HepG2 (cell line): Measurements from ENCODE around the gene IDNK. TPM values are rescaled to one million over a fixed set of nuclear protein-coding genes. Genes with fewer than 3 reads are reported as not detected.

ENCODE experiments used
- AGO2 ChIP-seq: fragments of 200-400 bp; formaldehyde crosslinking; optimal IDR thresholded peaks from 2 replicates; pipeline ENCODE3; 2017; ENCODE audit warnings: mild to moderate bottlenecking, low read depth, low read length, moderate library complexity
- CCAR2 ChIP-seq: fragments of 200-400 bp; formaldehyde crosslinking; optimal IDR thresholded peaks from 2 replicates; pipeline ENCODE3; 2018; ENCODE audit warnings: low read depth, mild to moderate bottlenecking, low read length, moderate library complexity
- DDIT3 ChIP-seq: sonication (generic); formaldehyde crosslinking; IDR thresholded peaks from 2 replicates; pipeline ENCODE4 v1.4.0; 2020; ENCODE audit warnings: mild to moderate bottlenecking, missing genetic modification reagents
- EP300 ChIP-seq, 3 experiments: sonication (generic) in 1 of 3; formaldehyde crosslinking in 1 of 3; IDR thresholded peaks; 2 replicates each; pipeline versions ENCODE4 v1.5.1 to v1.6.1; 2011 to 2020; ENCODE audit warnings: low read depth in 2 of 3, low read length in 2 of 3, borderline replicate concordance in 1 of 3, improper control_type of control experiment in 1 of 3, mild to moderate bottlenecking in 1 of 3, missing genetic modification reagents in 1 of 3, moderate library complexity in 1 of 3
- ETV6 ChIP-seq: sonication (generic); formaldehyde crosslinking; conservative IDR thresholded peaks from 2 replicates; pipeline ENCODE4 v1.4.0; 2020; ENCODE audit warnings: missing genetic modification reagents
- ISL2 ChIP-seq: sonication (generic); formaldehyde crosslinking; IDR thresholded peaks from 2 replicates; pipeline ENCODE4 v1.5.0; 2020; ENCODE audit warnings: missing genetic modification reagents
- KDM4B ChIP-seq: sonication (generic); formaldehyde crosslinking; IDR thresholded peaks from 2 replicates; pipeline ENCODE4 v1.4.0; 2020; ENCODE audit warnings: missing genetic modification reagents
- PRPF4 ChIP-seq: fragments of 200-400 bp; formaldehyde crosslinking; IDR thresholded peaks from 2 replicates; pipeline ENCODE4 v1.6.1; 2016; ENCODE audit warnings: low read length, low read depth; ENCODE audit not compliant: poor library complexity, severe bottlenecking
- RFX3 ChIP-seq: IDR thresholded peaks from 2 replicates; pipeline ENCODE4 v1.6.1; 2016; ENCODE audit warnings: missing biosample characterization, missing genetic modification reagents
- RFXANK ChIP-seq: IDR thresholded peaks from 2 replicates; pipeline ENCODE4 v1.6.1; 2016
- SOX6 ChIP-seq, 2 experiments: fragments of 450-650 bp in 1 of 2; sonication (generic) in 1 of 2; formaldehyde crosslinking in 1 of 2; IDR thresholded peaks; 2 replicates each; pipeline versions ENCODE4 v1.4.0 to v1.6.1; 2017 to 2020; ENCODE audit warnings: antibody characterized with exemption in 1 of 2, mild to moderate bottlenecking in 1 of 2, missing genetic modification reagents in 1 of 2
- SRSF4 ChIP-seq: fragments of 200-400 bp; formaldehyde crosslinking; IDR thresholded peaks from one replicate; pipeline ENCODE4 v1.6.1; 2018; ENCODE audit warnings: mild to moderate bottlenecking, low read depth, low read length, moderate library complexity; ENCODE audit not compliant: poor library complexity, severe bottlenecking
- SYNCRIP ChIP-seq: fragments of 200-400 bp; formaldehyde crosslinking; IDR thresholded peaks from 2 replicates; pipeline ENCODE4 v1.6.1; 2018; ENCODE audit warnings: mild to moderate bottlenecking, low read depth, low read length; ENCODE audit not compliant: insufficient read depth
- ZMAT3 ChIP-seq: sonication (generic); formaldehyde crosslinking; conservative IDR thresholded peaks from 2 replicates; pipeline ENCODE4 v1.7.0; 2021; ENCODE audit warnings: missing genetic modification reagents
- ZNF138 ChIP-seq: sonication (generic); formaldehyde crosslinking; IDR thresholded peaks from 2 replicates; pipeline ENCODE4 v1.5.0; 2020; ENCODE audit warnings: mild to moderate bottlenecking, low read depth, missing genetic modification reagents
- ZNF180 ChIP-seq: sonication (generic); formaldehyde crosslinking; IDR thresholded peaks from 2 replicates; pipeline ENCODE4 v1.4.0; 2020; ENCODE audit warnings: low read depth, missing genetic modification reagents, borderline replicate concordance
- ZNF225 ChIP-seq: sonication (generic); formaldehyde crosslinking; IDR thresholded peaks from 2 replicates; pipeline ENCODE4 v1.4.0; 2020; ENCODE audit warnings: mild to moderate bottlenecking, missing genetic modification reagents
- ZNF605 ChIP-seq: sonication (generic); formaldehyde crosslinking; IDR thresholded peaks from 2 replicates; pipeline ENCODE4 v1.8.0; 2022; ENCODE audit warnings: mild to moderate bottlenecking, missing genetic modification reagents
- ZNF749 ChIP-seq: sonication (generic); formaldehyde crosslinking; IDR thresholded peaks from 2 replicates; pipeline ENCODE4 v1.8.0; 2022; ENCODE audit warnings: mild to moderate bottlenecking, missing genetic modification reagents, moderate library complexity, borderline replicate concordance
- ZNF841 ChIP-seq: sonication (generic); formaldehyde crosslinking; IDR thresholded peaks from 2 replicates; pipeline ENCODE4 v1.8.1; 2023; ENCODE audit warnings: missing genetic modification reagents, borderline replicate concordance
- ZSCAN20 ChIP-seq: sonication (generic); formaldehyde crosslinking; IDR thresholded peaks from 2 replicates; pipeline ENCODE4 v1.4.0; 2020; ENCODE audit warnings: missing genetic modification reagents, mild to moderate bottlenecking, borderline replicate concordance
- ZSCAN21 ChIP-seq: sonication (generic); formaldehyde crosslinking; IDR thresholded peaks from 2 replicates; pipeline ENCODE4 v1.8.0; 2022; ENCODE audit warnings: mild to moderate bottlenecking, missing genetic modification reagents, moderate library complexity, borderline replicate concordance
- ZSCAN22 ChIP-seq: sonication (generic); formaldehyde crosslinking; IDR thresholded peaks from 2 replicates; pipeline ENCODE4 v1.4.0; 2020; ENCODE audit warnings: mild to moderate bottlenecking, missing genetic modification reagents
- polyA plus RNA-seq, 8 experiments: library from polyadenylated mRNA; depleted of rRNA in 3 of 8; stranded (reverse) in 7 of 8; unstranded in 1 of 8; fragments of >200 nt; fragmentation: Illumina TruSeq in 4 of 8; extraction: Trizol in 4 of 8; gene quantifications; 2 replicates each; pipeline versions ENCODE4 v1.2.1 to v1.2.3, GENCODE V29; 2011 to 2016; ENCODE audit warnings: low read depth in 4 of 8, missing spikeins in 1 of 8, mixed read lengths in 1 of 8; ENCODE audit not compliant: insufficient read depth in 1 of 8
- total RNA-seq, 5 experiments: library from RNA; depleted of rRNA; stranded (reverse); fragments of >200 nt; fragmentation: Illumina TruSeq; extraction: Trizol; gene quantifications; 2 replicates each; pipeline ENCODE4 v1.2.3, GENCODE V29; 2016; ENCODE audit warnings: low read depth in 1 of 5
- TF ChIP-seq, protein P1 (sequence below): sonication (generic); formaldehyde crosslinking; IDR thresholded peaks from 2 replicates; pipeline ENCODE4 v1.8.0; 2023; ENCODE audit warnings: mild to moderate bottlenecking, missing genetic modification reagents
- TF ChIP-seq, protein P2 (sequence below): sonication (generic); formaldehyde crosslinking; IDR thresholded peaks from 2 replicates; pipeline ENCODE4 v1.8.0; 2022; ENCODE audit warnings: mild to moderate bottlenecking, missing genetic modification reagents; ENCODE audit not compliant: insufficient replicate concordance

IDNK gene
- total and polyA plus RNA-seq, 2 of the 13 experiments (the other 11 are each of a cell fraction or from before 2014, with no cell fraction given), result 3.1 to 4.8 TPM

- TF ChIP-seq, protein P1, sequence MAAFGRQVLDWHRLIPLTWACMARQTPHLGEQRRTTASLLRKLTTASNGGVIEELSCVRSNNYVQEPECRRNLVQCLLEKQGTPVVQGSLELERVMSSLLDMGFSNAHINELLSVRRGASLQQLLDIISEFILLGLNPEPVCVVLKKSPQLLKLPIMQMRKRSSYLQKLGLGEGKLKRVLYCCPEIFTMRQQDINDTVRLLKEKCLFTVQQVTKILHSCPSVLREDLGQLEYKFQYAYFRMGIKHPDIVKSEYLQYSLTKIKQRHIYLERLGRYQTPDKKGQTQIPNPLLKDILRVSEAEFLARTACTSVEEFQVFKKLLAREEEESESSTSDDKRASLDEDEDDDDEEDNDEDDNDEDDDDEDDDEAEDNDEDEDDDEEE (CRISPR knock-in tag), result no peak
- TF ChIP-seq EP300 (IDR thresholded peaks at IDR 0.05; ENCODE audit: low read depth in 2 of 2, low read length in 2 of 2), result peak; percentile 66 to 83
- peak; percentile 60 for TF ChIP-seq EP300 (CRISPR knock-in tag; IDR thresholded peaks at IDR 0.05; ENCODE audit: borderline replicate concordance)
- TF ChIP-seq ISL2, result peak; percentile 46; the same call in 1 of the 2 replicates
- no peak for TF ChIP-seq ZNF841 (CRISPR knock-in tag)
- TF ChIP-seq ZSCAN20 (CRISPR knock-in tag), result no peak
- no peak for TF ChIP-seq PRPF4
- TF ChIP-seq ZSCAN21 (CRISPR knock-in tag), result peak; percentile 85
- no peak for TF ChIP-seq ZNF180 (CRISPR knock-in tag)
- TF ChIP-seq KDM4B, result no peak
- TF ChIP-seq SYNCRIP, result no peak
- TF ChIP-seq AGO2, result no peak
- TF ChIP-seq DDIT3 (CRISPR knock-in tag), result no peak
- TF ChIP-seq ZSCAN22 (CRISPR knock-in tag), result no peak
- TF ChIP-seq ZNF138 (CRISPR knock-in tag), result no peak
- TF ChIP-seq ZNF605 (CRISPR knock-in tag), result no peak
- TF ChIP-seq ZNF225, result no peak
- TF ChIP-seq, protein P2, sequence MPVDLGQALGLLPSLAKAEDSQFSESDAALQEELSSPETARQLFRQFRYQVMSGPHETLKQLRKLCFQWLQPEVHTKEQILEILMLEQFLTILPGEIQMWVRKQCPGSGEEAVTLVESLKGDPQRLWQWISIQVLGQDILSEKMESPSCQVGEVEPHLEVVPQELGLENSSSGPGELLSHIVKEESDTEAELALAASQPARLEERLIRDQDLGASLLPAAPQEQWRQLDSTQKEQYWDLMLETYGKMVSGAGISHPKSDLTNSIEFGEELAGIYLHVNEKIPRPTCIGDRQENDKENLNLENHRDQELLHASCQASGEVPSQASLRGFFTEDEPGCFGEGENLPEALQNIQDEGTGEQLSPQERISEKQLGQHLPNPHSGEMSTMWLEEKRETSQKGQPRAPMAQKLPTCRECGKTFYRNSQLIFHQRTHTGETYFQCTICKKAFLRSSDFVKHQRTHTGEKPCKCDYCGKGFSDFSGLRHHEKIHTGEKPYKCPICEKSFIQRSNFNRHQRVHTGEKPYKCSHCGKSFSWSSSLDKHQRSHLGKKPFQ (CRISPR knock-in tag), result no peak
- no peak for TF ChIP-seq RFX3 (CRISPR knock-in tag)
- no peak for TF ChIP-seq ZNF749 (CRISPR knock-in tag)
- no peak for TF ChIP-seq SOX6 (IDR thresholded peaks at IDR 0.05)
- peak; percentile 88 for TF ChIP-seq SOX6 (CRISPR knock-in tag; IDR thresholded peaks at IDR 0.05)
- no peak for TF ChIP-seq ETV6 (CRISPR knock-in tag)
- TF ChIP-seq RFXANK (CRISPR knock-in tag), result no peak
- TF ChIP-seq SRSF4, result no peak
- 0 out of 2 replicates have a peak, but pooled peaks have one; percentile 67 for TF ChIP-seq ZMAT3 (CRISPR knock-in tag)
- no peak for TF ChIP-seq CCAR2
Measured at GRCh38 chr9:83629433-83630104, 6.6 kb downstream of the IDNK start (continued).
